Thyroid gland (tissue), 4 donors: Measurements from ENCODE around the gene IL17D. TPM values are rescaled to one million over a fixed set of nuclear protein-coding genes. Genes with fewer than 3 reads are reported as not detected.

Experiments used
- DNase-seq, 2 donors: peaks; one replicate each; pipeline ENCODE4 v3.0.0-alpha.2; 2019
- H3K27ac ChIP-seq, 3 donors: fragments of 200-600 bp; sonication (generic); 1 replicate in 2 of 3; 2 replicates in 1 of 3; pipeline ENCODE4 v1.5.1; 2016 to 2019; ENCODE audit warnings: mild to moderate bottlenecking in 1 of 3, moderate library complexity in 1 of 3
- H3K27me3 ChIP-seq: fragments of 200-600 bp; sonication (generic); one replicate; pipeline ENCODE4 v1.5.1; 2019
- H3K36me3 ChIP-seq, 2 donors: fragments of 200-600 bp; sonication (generic); one replicate each; pipeline ENCODE4 v1.5.1; 2016 to 2019
- H3K4me1 ChIP-seq, 2 donors: fragments of 200-600 bp; sonication (generic); one replicate each; pipeline ENCODE4 v1.5.1; 2017 to 2019
- H3K4me3 ChIP-seq, 3 donors: fragments of 200-600 bp; sonication (generic); replicated peaks in 1 of 3; 1 replicate in 2 of 3; 2 replicates in 1 of 3; pipeline ENCODE4 v1.5.1; 2016; ENCODE audit warnings: mild to moderate bottlenecking in 1 of 3
- H3K9me3 ChIP-seq: fragments of 200-600 bp; sonication (generic); one replicate; pipeline ENCODE4 v1.5.1; 2017
- POLR2A ChIP-seq, 2 donors: fragments of 450-650 bp; IDR thresholded peaks; one replicate each; pipeline ENCODE4 v1.6.1; 2017; ENCODE audit warnings: antibody characterized with exemption in 2 of 2, mild to moderate bottlenecking in 2 of 2, moderate library complexity in 1 of 2
- WGBS, 2 donors: methylation state at CpG; one replicate each; pipeline ENCODE4 v1.1.5; 2017; 5-methylcytosine and 5-hydroxymethylcytosine counted together
- intact Hi-C: fragments of 100-400 bp; cut with DNase I; formaldehyde crosslinking; loops from one replicate; pipeline ENCODE4 v1.15.1; 2023
- total RNA-seq, 4 donors: library from RNA; depleted of rRNA; stranded (reverse); fragments of >200 nt; gene quantifications; one replicate each; pipeline ENCODE4 v1.2.3, GENCODE V29; 2016
- TF ChIP-seq, protein P1 (sequence below), 6 experiments: fragments of 200-600 bp in 3 of 6; fragments of 450-650 bp in 3 of 6; sonication (generic) in 3 of 6; IDR thresholded peaks; one replicate each; pipeline ENCODE4 v1.5.1; 2016 to 2019; ENCODE audit warnings: antibody characterized with exemption in 6 of 6, mild to moderate bottlenecking in 2 of 6, inconsistent platforms in 1 of 6, moderate library complexity in 1 of 6

The IL17D gene, protein sequence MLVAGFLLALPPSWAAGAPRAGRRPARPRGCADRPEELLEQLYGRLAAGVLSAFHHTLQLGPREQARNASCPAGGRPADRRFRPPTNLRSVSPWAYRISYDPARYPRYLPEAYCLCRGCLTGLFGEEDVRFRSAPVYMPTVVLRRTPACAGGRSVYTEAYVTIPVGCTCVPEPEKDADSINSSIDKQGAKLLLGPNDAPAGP
- 1 to 10 TPM; 2.7 to 6.5 (median 4.8) TPM for total RNA-seq

DNA sequence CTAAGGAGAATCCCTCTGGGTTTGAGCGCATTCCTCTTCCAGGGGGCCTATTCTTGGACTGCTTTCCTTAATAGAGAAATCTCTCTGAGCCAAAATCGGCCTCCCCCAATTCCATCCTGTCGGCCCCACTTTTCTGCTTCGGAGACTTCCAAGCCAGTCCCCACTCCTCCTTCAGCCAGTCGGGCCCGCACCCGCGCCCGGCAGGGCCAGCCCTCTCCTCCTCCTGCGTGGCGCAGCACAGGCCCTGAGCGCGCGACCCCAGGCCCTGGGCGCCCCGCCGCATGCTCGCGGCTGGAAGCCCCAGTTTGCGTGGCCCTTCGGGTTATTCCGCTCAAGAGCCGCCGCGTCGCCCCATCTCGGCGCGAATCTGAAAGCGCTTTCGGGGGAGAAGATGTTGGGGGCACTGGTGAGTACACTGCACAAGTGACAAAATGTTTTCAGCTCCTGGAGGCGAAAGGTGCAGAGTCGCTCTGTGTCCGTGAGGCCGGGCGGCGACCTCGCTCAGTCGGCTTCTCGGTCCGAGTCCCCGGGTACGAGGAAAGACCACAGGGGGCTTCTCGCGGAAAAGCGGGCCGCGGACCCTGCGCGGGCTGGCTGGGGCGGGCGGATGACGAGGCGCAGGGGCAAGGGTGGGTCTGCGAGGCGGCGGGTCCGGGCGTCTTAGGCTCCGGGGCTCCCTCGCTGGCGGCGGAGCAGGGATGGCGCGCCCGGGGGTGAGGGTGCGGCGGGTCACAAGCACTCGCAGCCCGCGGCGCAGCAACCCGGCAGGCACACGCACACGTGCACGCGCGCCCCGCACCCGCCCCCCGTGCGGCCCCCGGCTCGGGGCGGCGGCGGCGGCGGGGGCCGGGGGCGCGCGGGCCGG, at the start of gene IL17D:
TSS of gene IL17D (plus strand) at position 785 of the 865 bp plus-strand sequence. CDS start 303 bp downstream, outside the sequence.
- Histone ChIP-seq H3K4me3 (peak within 1 kb of the TSS; percentile 48 to 75 (median 65)), H3K36me3 (no peaks in the 10 kb centered on the region), H3K4me1 (peaks cover 3 to 8% of the 10 kb centered on the region in 2 donors), H3K27ac (peak within 1 kb of the TSS in 2 of 3 donors; percentile 54 to 58), H3K9me3 (no peaks in the 10 kb centered on the region), H3K27me3 (no peaks in the 10 kb centered on the region)
- intact Hi-C loops = loop anchor here (5.0 kb wide), 1 partner anchor 434 kb away; no protein-coding TSS in a partner anchor
- DNase-seq = peak; percentile 15 to 28
- WGBS, 2 donors = 1 to 2% methylated on average over 21 to 28 of the region's 94 CpGs
- TF ChIP-seq POLR2A (IDR thresholded peaks at IDR 0.05) = no peak
- TF ChIP-seq, protein P1, sequence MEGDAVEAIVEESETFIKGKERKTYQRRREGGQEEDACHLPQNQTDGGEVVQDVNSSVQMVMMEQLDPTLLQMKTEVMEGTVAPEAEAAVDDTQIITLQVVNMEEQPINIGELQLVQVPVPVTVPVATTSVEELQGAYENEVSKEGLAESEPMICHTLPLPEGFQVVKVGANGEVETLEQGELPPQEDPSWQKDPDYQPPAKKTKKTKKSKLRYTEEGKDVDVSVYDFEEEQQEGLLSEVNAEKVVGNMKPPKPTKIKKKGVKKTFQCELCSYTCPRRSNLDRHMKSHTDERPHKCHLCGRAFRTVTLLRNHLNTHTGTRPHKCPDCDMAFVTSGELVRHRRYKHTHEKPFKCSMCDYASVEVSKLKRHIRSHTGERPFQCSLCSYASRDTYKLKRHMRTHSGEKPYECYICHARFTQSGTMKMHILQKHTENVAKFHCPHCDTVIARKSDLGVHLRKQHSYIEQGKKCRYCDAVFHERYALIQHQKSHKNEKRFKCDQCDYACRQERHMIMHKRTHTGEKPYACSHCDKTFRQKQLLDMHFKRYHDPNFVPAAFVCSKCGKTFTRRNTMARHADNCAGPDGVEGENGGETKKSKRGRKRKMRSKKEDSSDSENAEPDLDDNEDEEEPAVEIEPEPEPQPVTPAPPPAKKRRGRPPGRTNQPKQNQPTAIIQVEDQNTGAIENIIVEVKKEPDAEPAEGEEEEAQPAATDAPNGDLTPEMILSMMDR (IDR thresholded peaks at IDR 0.05) = no peak

DNA sequence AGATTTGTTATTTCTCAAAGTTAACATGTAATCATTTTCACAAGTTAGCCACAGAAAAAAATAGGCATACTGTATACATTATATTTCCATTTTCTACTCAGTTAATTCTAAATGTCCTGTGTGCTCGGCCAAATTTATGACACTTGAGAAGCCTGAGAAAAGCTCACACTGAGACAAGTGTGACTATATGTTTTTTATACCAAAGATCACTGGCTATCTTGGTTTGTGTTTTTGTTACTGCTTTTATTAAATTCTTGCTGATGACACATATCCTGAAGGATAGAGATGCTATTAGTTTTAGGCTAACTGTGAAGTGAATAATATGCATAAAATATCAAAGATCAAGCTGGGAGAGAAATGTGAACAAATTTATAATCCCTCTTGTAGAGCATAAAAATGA, 49.3 kb upstream of the IL17D start:
- Histone ChIP-seq H3K9me3 (no peaks in the 10 kb centered on the region), H3K4me3 (no peak overlapping the region), H3K27ac (no peak overlapping the region), H3K36me3 (no peaks in the 10 kb centered on the region), H3K27me3 (no peaks in the 10 kb centered on the region), H3K4me1 (no peaks in the 10 kb centered on the region)
- WGBS, 2 donors = 88 to 97% methylated on average over 1 of the region's 1 CpG
- no peak for DNase-seq
- intact Hi-C loops = no loop called here
- TF ChIP-seq, protein P1 (IDR thresholded peaks at IDR 0.05) = no peak
- no peak for TF ChIP-seq POLR2A (IDR thresholded peaks at IDR 0.05)

DNA sequence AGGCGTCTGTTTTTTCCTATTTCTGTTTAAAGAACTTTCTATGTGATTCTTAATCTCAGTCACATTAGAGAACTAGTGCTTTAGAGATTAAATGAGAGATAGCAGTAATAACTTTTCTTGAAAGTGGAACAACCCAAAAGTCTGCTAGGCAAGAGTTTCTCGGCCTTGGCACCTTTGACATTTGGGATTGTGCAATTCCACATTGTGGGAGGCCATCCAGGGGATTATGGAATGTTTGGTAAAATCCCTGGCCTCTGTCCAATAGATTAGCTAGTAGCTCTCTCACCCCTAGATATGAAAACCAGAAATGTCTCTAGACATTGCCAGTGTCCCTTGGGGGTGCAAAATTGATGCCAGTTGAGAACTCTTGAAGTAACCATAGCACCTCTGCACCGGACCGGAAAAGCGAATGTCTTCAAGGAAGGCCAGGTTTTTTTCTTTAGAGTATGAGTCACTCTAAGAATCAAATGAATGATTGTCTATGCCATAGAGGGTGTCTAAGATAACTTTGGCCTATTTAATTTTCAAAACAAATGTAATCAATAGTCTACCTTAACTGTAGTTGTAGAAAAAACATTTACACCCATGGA, 45.0 kb upstream of the IL17D start:
- Histone ChIP-seq H3K36me3 (no peaks in the 10 kb centered on the region), H3K4me1 (no peaks in the 10 kb centered on the region), H3K9me3 (no peaks in the 10 kb centered on the region), H3K27me3 (no peaks in the 10 kb centered on the region), H3K27ac (no peak overlapping the region), H3K4me3 (no peak overlapping the region)
- peak in 1 of 2 donors; percentile 4 for DNase-seq
- 71 to 76% methylated on average over 5 of the region's 5 CpGs for WGBS, 2 donors
- intact Hi-C loops = no loop called here
- TF ChIP-seq, protein P1 (IDR thresholded peaks at IDR 0.05) = no peak
- no peak for TF ChIP-seq POLR2A (IDR thresholded peaks at IDR 0.05)

DNA sequence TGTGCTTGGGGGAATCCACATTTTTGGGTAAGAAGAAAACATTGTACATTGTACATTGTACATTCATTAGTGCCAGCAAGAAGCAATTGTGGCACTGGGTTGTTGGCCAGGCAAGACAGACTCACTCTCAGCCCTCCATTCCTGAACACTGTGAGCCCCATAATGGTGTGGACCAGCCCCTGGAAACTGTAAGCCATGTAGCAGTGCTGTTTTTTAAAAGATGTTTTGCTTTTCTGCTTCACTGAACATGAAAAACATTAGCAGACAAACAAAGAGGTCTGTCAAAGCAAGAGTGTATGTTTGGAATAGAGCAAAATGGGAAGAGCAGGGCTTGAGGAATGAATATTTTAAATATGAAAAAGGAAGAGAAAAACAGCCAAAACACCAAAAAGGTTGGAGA, 39.1 kb upstream of the IL17D start:
- Histone ChIP-seq H3K27me3 (no peaks in the 10 kb centered on the region), H3K4me1 (peaks cover 0 to 12% of the 10 kb centered on the region in 2 donors), H3K9me3 (no peaks in the 10 kb centered on the region), H3K36me3 (no peaks in the 10 kb centered on the region), H3K27ac (no peak overlapping the region), H3K4me3 (no peak overlapping the region)
- no peak for TF ChIP-seq POLR2A (IDR thresholded peaks at IDR 0.05)
- TF ChIP-seq, protein P1 (IDR thresholded peaks at IDR 0.05) = no peak
- DNase-seq = no peak
- intact Hi-C loops = no loop called here
